ENCODE data around the gene RTF1. TPM values are rescaled to one million over a fixed set of nuclear protein-coding genes. Genes with fewer than 3 reads are reported as not detected.

RTF1 gene
- polyA plus RNA-seq (24.2 to 30.5 TPM (median 28.5 TPM) in 3 replicates), polyA minus RNA-seq (8.7 to 17.2 TPM (median 15.1 TPM) in 3 replicates)
- polyA plus RNA-seq (2011; ENCODE audit: low read depth): 44.6 TPM
- 23.5 and 31.5 TPM in 2 replicates for polyA plus RNA-seq (2011; cell fraction: cytosol; rRNA removed)
- 30.7 and 32.3 TPM in 2 replicates for polyA plus RNA-seq (2011; cell fraction: nucleus; rRNA removed)
- 21.7 and 24.5 TPM in 2 replicates for polyA plus RNA-seq (2012; ENCODE audit: low replicate concordance)
- polyA minus RNA-seq (2011; cell fraction: cytosol; rRNA and poly(A)+ RNA removed): 24.4 TPM
- polyA minus RNA-seq (2011; cell fraction: nucleus; rRNA and poly(A)+ RNA removed): 10.2 and 21.1 TPM in 2 replicates

GRCh38 chr15:41416742-41417417, at the start of gene RTF1:
RTF1 (plus strand) TSS chr15:41417095; CDS start chr15:41417116, 21 bp downstream.
- Histone ChIP-seq H3K9ac (ENCODE audit: control insufficient read depth, extremely low read depth, insufficient read depth, low read length) (peak within 1 kb of the TSS; percentile 95), H3K4me3 (ENCODE audit: control insufficient read depth in 2 of 3, extremely low read depth in 1 of 3, insufficient read depth in 2 of 3, low read depth in 1 of 3, low read length in 3 of 3) (peak within 1 kb of the TSS; percentile 86 to 100 (median 95)), H3K9me3 (ENCODE audit: control insufficient read depth, low read depth, low read length) (no peaks in the 10 kb centered on the region), H3K36me3 (ENCODE audit: control insufficient read depth in 2 of 2, extremely low read depth in 1 of 2, insufficient read depth in 2 of 2, low read length in 2 of 2) (no peaks in the 10 kb centered on the region), H2AFZ (ENCODE audit: control insufficient read depth, low read length) (peak within 1 kb of the TSS; percentile 83), H3K27ac (ENCODE audit: control insufficient read depth, insufficient read depth, low read length) (peak within 1 kb of the TSS; percentile 84), H3K79me2 (ENCODE audit: control insufficient read depth, insufficient read depth, low read length) (peaks cover 62% of the 10 kb centered on the region), H3K9me1 (ENCODE audit: control insufficient read depth, extremely low read depth, insufficient read depth, low read length) (no peaks in the 10 kb centered on the region), H4K20me1 (ENCODE audit: control insufficient read depth, extremely low read depth, insufficient read depth, low read length) (no peaks in the 10 kb centered on the region), H3K4me1 (ENCODE audit: control insufficient read depth, extremely low read depth, insufficient read depth, low read length) (peaks cover 13% of the 10 kb centered on the region), H3K27me3 (ENCODE audit: control insufficient read depth, extremely low read depth, insufficient read depth, low read length) (no peaks in the 10 kb centered on the region), H3K4me2 (ENCODE audit: control insufficient read depth, extremely low read depth, insufficient read depth, low read depth, low read length) (peak within 1 kb of the TSS; percentile 100)
- TF ChIP-seq CTCF (optimal IDR thresholded peaks at IDR 0.05 in 1 of 3, IDR thresholded peaks at IDR 0.05 in 1 of 3, conservative IDR thresholded peaks at IDR 0.05 in 1 of 3; ENCODE audit: extremely low read depth in 1 of 3, insufficient read depth in 2 of 3, low read length in 3 of 3): no peak
- TF ChIP-seq EZH2 (IDR thresholded peaks at IDR 0.05; ENCODE audit: low read length): no peak
- DNase-seq (ENCODE audit: low read depth, low spot score) (peak; percentile 41), FAIRE-seq (no peak)
- dilution Hi-C loops (cut with MboI; ENCODE audit: extremely low pct_ligation_motif_present, low sequenced_read_pairs): no loop called here

GRCh38 chr15:41367418-41367817, 49.5 kb upstream of the RTF1 start:
- FAIRE-seq: no peak
- H3K9ac ChIP-seq (ENCODE audit: control insufficient read depth, extremely low read depth, insufficient read depth, low read length): no peak overlapping the region
- H3K4me2 ChIP-seq (ENCODE audit: control insufficient read depth, extremely low read depth, insufficient read depth, low read depth, low read length): no peak overlapping the region

More at GRCh38 chr15:41367418-41367817, 49.5 kb upstream of the RTF1 start:
- Histone ChIP-seq H3K36me3 (ENCODE audit: control insufficient read depth in 2 of 2, extremely low read depth in 1 of 2, insufficient read depth in 2 of 2, low read length in 2 of 2) (peaks cover 2 to 5% of the 10 kb centered on the region in 2 experiments), H3K9me3 (ENCODE audit: control insufficient read depth, low read depth, low read length) (no peaks in the 10 kb centered on the region), H3K4me3 (ENCODE audit: control insufficient read depth in 2 of 3, extremely low read depth in 1 of 3, insufficient read depth in 2 of 3, low read depth in 1 of 3, low read length in 3 of 3) (no peak overlapping the region), H3K79me2 (ENCODE audit: control insufficient read depth, insufficient read depth, low read length) (no peaks in the 10 kb centered on the region), H3K27ac (ENCODE audit: control insufficient read depth, insufficient read depth, low read length) (no peak overlapping the region), H3K4me1 (ENCODE audit: control insufficient read depth, extremely low read depth, insufficient read depth, low read length) (no peaks in the 10 kb centered on the region), H2AFZ (ENCODE audit: control insufficient read depth, low read length) (no peak overlapping the region), H3K9me1 (ENCODE audit: control insufficient read depth, extremely low read depth, insufficient read depth, low read length) (no peaks in the 10 kb centered on the region), H4K20me1 (ENCODE audit: control insufficient read depth, extremely low read depth, insufficient read depth, low read length) (no peaks in the 10 kb centered on the region), H3K27me3 (ENCODE audit: control insufficient read depth, extremely low read depth, insufficient read depth, low read length) (no peaks in the 10 kb centered on the region)
- TF ChIP-seq CTCF (optimal IDR thresholded peaks at IDR 0.05 in 1 of 3, IDR thresholded peaks at IDR 0.05 in 1 of 3, conservative IDR thresholded peaks at IDR 0.05 in 1 of 3; ENCODE audit: extremely low read depth in 1 of 3, insufficient read depth in 2 of 3, low read length in 3 of 3) (no peak), EZH2 (IDR thresholded peaks at IDR 0.05; ENCODE audit: low read length) (no peak)
- DNase-seq (ENCODE audit: low read depth, low spot score): no peak
- dilution Hi-C loops (cut with MboI; ENCODE audit: extremely low pct_ligation_motif_present, low sequenced_read_pairs): no loop called here

Data from keratinocyte (primary cell).